Gastroesophageal sphincter (tissue), 4 donors: ENCODE results near the gene MED10. TPM values are rescaled to one million over a fixed set of nuclear protein-coding genes. Genes with fewer than 3 reads are reported as not detected.

Source experiments
- ATAC-seq: fragments of 150-250 bp; one replicate; pipeline ENCODE4 v1.9.1; 2016; ENCODE audit warnings: mild to moderate bottlenecking, moderate library complexity
- H3K27ac ChIP-seq, 4 donors: fragments of 200-600 bp; sonication (generic) in 3 of 4; 1 replicate in 3 of 4; 2 replicates in 1 of 4; pipeline ENCODE4 v1.5.1; 2016 to 2019
- H3K27me3 ChIP-seq: fragments of 200-600 bp; sonication (generic); one replicate; pipeline ENCODE4 v1.5.1; 2019
- H3K36me3 ChIP-seq, 2 donors: fragments of 200-600 bp; sonication (generic); one replicate each; pipeline ENCODE4 v1.5.1; 2019; ENCODE audit warnings: control low read depth in 1 of 2
- H3K4me1 ChIP-seq, 3 donors: fragments of 200-600 bp; sonication (generic); 1 replicate in 2 of 3; 2 replicates in 1 of 3; pipeline ENCODE4 v1.5.1; 2016 to 2019; ENCODE audit warnings: control low read depth in 2 of 3
- H3K4me3 ChIP-seq, 2 donors: fragments of 200-600 bp; sonication (generic); one replicate each; pipeline ENCODE4 v1.5.1; 2019; ENCODE audit warnings: mild to moderate bottlenecking in 1 of 2, moderate library complexity in 1 of 2
- H3K9me3 ChIP-seq, 3 donors: fragments of 200-600 bp; sonication (generic); one replicate each; pipeline ENCODE4 v1.5.1; 2017 to 2019; ENCODE audit warnings: control low read depth in 2 of 3
- EP300 ChIP-seq: sonication (generic); formaldehyde crosslinking; IDR thresholded peaks from one replicate; pipeline ENCODE4 v1.6.1; 2017; ENCODE audit warnings: antibody characterized with exemption, mild to moderate bottlenecking
- POLR2A ChIP-seq, 2 donors: fragments of 450-650 bp; IDR thresholded peaks; one replicate each; pipeline ENCODE4 v1.6.1; 2017; ENCODE audit warnings: antibody characterized with exemption in 2 of 2, mild to moderate bottlenecking in 2 of 2, moderate library complexity in 1 of 2
- POLR2AphosphoS5 ChIP-seq: sonication (generic); formaldehyde crosslinking; IDR thresholded peaks from one replicate; pipeline ENCODE4 v1.6.1; 2017; ENCODE audit warnings: antibody characterized with exemption
- WGBS, 2 donors: methylation state at CpG; one replicate each; pipeline ENCODE4 v1.1.5; 2018; ENCODE audit warnings: low coverage in 1 of 2; 5-methylcytosine and 5-hydroxymethylcytosine counted together
- total RNA-seq, 4 donors: library from RNA; depleted of rRNA; stranded (reverse); fragments of >200 nt; gene quantifications; one replicate each; pipeline ENCODE4 v1.1.0, GENCODE V29; 2016
- TF ChIP-seq, protein P1 (sequence below), 4 experiments: fragments of 200-600 bp in 2 of 4; fragments of 450-650 bp in 2 of 4; sonication (generic) in 1 of 4; IDR thresholded peaks; one replicate each; pipeline ENCODE4 v1.5.1; 2017 to 2019; ENCODE audit warnings: antibody characterized with exemption in 4 of 4, mild to moderate bottlenecking in 2 of 4, moderate library complexity in 2 of 4

MED10 gene
- total RNA-seq, 4 donors from 2014 or later = 27.2 to 39.7 (median 34.0) TPM

DNA sequence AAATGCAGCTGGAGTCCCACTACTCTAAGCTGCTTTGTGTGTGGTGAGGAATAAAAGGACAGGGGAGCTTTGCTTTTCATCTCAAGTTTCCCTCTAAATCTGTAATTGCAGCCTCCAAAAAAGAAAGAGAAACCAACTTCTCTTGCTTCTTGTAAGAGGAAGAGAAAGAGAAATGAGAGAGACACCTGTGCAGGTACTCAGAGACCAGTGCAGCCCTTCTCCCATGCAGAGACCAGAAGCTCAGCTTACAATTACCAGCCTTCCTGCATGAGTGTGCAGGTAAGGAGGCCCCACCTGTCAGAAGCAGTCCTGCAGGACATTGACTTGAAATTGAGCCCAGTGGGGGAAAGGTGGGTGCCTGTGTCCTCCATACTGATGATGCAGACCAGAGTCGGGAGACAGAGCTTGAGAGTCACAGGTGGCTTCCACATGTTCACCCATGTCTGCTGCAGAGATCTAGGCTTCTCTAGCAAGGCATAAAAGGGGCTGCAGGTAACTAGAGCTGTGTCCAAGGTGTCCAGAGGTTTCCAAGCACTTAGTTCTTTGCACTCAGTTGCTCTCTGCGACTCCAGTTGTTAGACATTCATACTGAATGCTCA, 15.3 kb upstream of the MED10 start:
- H3K4me1 ChIP-seq = no peaks in the 10 kb centered on the region
- ATAC-seq = no peak
- peaks cover 61% of the 10 kb centered on the region for H3K27me3 ChIP-seq
- TF ChIP-seq POLR2AphosphoS5 = no peak
- TF ChIP-seq, protein P1, sequence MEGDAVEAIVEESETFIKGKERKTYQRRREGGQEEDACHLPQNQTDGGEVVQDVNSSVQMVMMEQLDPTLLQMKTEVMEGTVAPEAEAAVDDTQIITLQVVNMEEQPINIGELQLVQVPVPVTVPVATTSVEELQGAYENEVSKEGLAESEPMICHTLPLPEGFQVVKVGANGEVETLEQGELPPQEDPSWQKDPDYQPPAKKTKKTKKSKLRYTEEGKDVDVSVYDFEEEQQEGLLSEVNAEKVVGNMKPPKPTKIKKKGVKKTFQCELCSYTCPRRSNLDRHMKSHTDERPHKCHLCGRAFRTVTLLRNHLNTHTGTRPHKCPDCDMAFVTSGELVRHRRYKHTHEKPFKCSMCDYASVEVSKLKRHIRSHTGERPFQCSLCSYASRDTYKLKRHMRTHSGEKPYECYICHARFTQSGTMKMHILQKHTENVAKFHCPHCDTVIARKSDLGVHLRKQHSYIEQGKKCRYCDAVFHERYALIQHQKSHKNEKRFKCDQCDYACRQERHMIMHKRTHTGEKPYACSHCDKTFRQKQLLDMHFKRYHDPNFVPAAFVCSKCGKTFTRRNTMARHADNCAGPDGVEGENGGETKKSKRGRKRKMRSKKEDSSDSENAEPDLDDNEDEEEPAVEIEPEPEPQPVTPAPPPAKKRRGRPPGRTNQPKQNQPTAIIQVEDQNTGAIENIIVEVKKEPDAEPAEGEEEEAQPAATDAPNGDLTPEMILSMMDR (IDR thresholded peaks at IDR 0.05) = no peak
- no peak for TF ChIP-seq POLR2A (IDR thresholded peaks at IDR 0.05)
- no peak for TF ChIP-seq EP300
- WGBS, 2 donors = 92% methylated on average over 2 of the region's 2 CpGs; no CpG with 5 or more reads in 1 of the 2 donors
- H3K4me3 ChIP-seq = no peak overlapping the region
- H3K9me3 ChIP-seq = peaks cover 0 to 4% (median 0%) of the 10 kb centered on the region in 3 donors
- H3K36me3 ChIP-seq = no peaks in the 10 kb centered on the region
- H3K27ac ChIP-seq = no peak overlapping the region

DNA sequence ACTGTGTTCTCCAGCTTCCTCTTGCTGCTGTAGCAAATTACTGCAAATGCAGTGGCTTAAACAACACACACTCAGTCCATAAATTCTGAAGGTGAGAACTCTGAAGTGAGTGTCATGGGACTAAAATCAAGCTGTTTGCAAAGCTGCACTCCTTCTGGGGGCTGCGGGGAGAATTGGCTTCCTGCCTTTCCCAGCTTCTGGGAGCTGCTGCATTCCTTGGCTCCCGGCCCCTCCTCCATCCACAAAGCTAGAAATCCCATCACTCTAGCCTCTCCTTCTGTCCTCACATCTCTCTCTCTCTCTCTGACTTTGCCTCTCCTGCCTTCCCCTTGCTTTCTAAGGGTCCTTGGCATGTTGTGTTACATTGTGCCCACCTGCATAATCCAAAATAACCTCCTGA, 14.2 kb upstream of the MED10 start:
- no peaks in the 10 kb centered on the region for H3K36me3 ChIP-seq
- no peak overlapping the region for H3K4me3 ChIP-seq
- no peak overlapping the region for H3K27ac ChIP-seq
- H3K9me3 ChIP-seq = no peaks in the 10 kb centered on the region
- TF ChIP-seq POLR2AphosphoS5 (no peak), EP300 (no peak), POLR2A (IDR thresholded peaks at IDR 0.05) (no peak)
- TF ChIP-seq, protein P1 (IDR thresholded peaks at IDR 0.05) = no peak
- H3K4me1 ChIP-seq = no peaks in the 10 kb centered on the region
- 40 to 50% methylated on average over 1 to 2 of the region's 2 CpGs for WGBS, 2 donors
- no peak for ATAC-seq
- peaks cover 59% of the 10 kb centered on the region for H3K27me3 ChIP-seq

DNA sequence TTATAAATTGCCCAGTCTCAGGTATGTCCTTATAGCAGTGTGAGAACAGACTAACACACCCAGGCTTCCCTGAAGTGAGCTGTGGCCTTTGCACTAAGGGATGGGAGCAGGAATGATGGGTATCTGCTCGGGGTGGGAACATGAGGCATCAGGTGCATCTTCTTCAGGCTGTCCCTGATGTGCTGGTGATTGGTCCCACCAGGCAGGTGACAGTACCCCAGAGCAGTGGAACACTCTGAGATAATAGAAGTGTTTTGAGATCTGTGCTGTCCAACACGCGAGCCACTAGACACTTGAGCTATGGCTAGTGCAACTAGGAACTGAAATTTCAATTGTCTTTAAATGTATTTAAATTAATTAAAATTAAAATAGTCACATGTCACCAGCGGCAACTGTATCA, 12.8 kb upstream of the MED10 start:
- ATAC-seq = no peak
- no peaks in the 10 kb centered on the region for H3K4me1 ChIP-seq
- H3K9me3 ChIP-seq = no peaks in the 10 kb centered on the region
- H3K27me3 ChIP-seq = peaks cover 57% of the 10 kb centered on the region
- TF ChIP-seq, protein P1 (IDR thresholded peaks at IDR 0.05) = no peak
- TF ChIP-seq EP300 = no peak
- TF ChIP-seq POLR2A (IDR thresholded peaks at IDR 0.05) = no peak
- TF ChIP-seq POLR2AphosphoS5 = no peak
- H3K4me3 ChIP-seq = no peak overlapping the region
- H3K27ac ChIP-seq = no peak overlapping the region
- H3K36me3 ChIP-seq = no peaks in the 10 kb centered on the region
- WGBS, 2 donors = 72 to 96% methylated on average over 4 of the region's 4 CpGs

DNA sequence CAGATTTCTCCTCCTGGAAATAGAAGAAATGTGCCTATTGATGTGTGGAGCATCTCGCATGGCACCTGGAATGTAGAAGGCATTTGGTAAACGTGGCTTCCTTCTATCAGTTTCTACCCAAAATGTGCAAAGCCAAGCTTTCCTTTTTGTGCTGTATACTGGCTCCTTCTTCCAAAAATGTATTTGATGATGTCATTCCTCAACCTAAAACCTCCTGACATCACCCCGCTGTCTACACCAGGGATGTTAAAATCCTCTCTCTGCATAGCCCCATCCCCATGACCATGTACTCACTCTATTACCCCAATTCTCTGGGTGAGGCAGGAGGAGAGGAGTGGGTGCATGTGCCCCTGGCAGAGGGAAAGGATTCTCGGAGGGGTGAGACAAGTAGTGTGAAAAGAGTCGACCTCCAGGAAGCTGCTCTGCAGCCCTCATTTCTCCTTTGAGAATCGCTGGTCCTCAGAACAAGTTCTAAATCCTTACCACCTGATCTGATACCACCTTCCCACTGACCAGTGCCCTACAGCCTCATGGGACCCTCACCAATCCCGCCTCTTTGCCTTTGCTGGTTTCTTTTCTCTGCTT, 11.7 kb upstream of the MED10 start:
- WGBS, 2 donors = 79 to 86% methylated on average over 4 to 7 of the region's 7 CpGs
- TF ChIP-seq EP300 (no peak), POLR2A (IDR thresholded peaks at IDR 0.05) (no peak), POLR2AphosphoS5 (no peak)
- TF ChIP-seq, protein P1 (IDR thresholded peaks at IDR 0.05) = no peak
- no peaks in the 10 kb centered on the region for H3K36me3 ChIP-seq
- no peaks in the 10 kb centered on the region for H3K9me3 ChIP-seq
- H3K27me3 ChIP-seq = peaks cover 59% of the 10 kb centered on the region
- H3K27ac ChIP-seq = no peak overlapping the region
- H3K4me3 ChIP-seq = no peak overlapping the region
- no peak for ATAC-seq
- H3K4me1 ChIP-seq = no peaks in the 10 kb centered on the region

DNA sequence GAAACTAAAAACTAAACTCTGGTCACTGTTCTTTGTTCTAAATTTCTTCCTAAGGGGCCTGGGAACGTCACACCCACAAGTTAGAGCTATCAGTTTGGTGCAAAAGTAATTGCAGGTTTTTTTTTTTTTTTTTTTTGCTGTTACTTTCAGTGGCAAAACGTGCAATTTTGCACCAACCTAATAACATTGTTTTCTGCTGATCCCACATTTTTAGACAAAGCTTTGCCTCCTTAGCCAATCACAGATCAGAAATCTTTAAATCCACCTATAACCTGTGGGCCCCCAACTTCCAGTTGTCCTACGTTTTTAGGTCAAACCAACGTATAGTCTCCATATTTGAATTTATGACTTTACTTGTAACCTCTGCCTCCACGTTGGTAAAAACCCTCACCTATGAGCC, 11.1 kb upstream of the MED10 start:
- H3K4me3 ChIP-seq = no peak overlapping the region
- ATAC-seq = no peak
- H3K9me3 ChIP-seq = no peaks in the 10 kb centered on the region
- H3K36me3 ChIP-seq = no peaks in the 10 kb centered on the region
- H3K27ac ChIP-seq = no peak overlapping the region
- no peaks in the 10 kb centered on the region for H3K4me1 ChIP-seq
- TF ChIP-seq, protein P1 (IDR thresholded peaks at IDR 0.05) = no peak
- TF ChIP-seq POLR2A (IDR thresholded peaks at IDR 0.05) (no peak), EP300 (no peak), POLR2AphosphoS5 (no peak)
- 64 to 71% methylated on average over 4 to 5 of the region's 5 CpGs for WGBS, 2 donors
- H3K27me3 ChIP-seq = peaks cover 55% of the 10 kb centered on the region
